HepG2 (cell line): Measurements from ENCODE around the gene PHTF2. TPM values are rescaled to one million over a fixed set of nuclear protein-coding genes. Genes with fewer than 3 reads are reported as not detected.
A peak's percentile ranks its signal among the peaks of the same experiment; 100 is the strongest.

Experiments used
- AGO1 ChIP-seq: fragments of 200-400 bp; formaldehyde crosslinking; IDR thresholded peaks from 2 replicates; pipeline ENCODE4 v1.6.1; 2017; ENCODE audit warnings: mild to moderate bottlenecking, low read depth, low read length, moderate library complexity; ENCODE audit not compliant: poor library complexity, severe bottlenecking
- ATF1 ChIP-seq: IDR thresholded peaks from 2 replicates; pipeline ENCODE4 v1.6.1; 2016; ENCODE audit warnings: mild to moderate bottlenecking, control low read depth
- HDAC2 ChIP-seq: sonication (generic); formaldehyde crosslinking; IDR thresholded peaks from 2 replicates; pipeline ENCODE4 v1.4.0; 2020; ENCODE audit warnings: missing genetic modification reagents
- IRX3 ChIP-seq: sonication (generic); formaldehyde crosslinking; IDR thresholded peaks from 2 replicates; pipeline ENCODE4 v1.8.1; 2023; ENCODE audit warnings: mild to moderate bottlenecking, low read depth, missing genetic modification reagents, borderline replicate concordance
- REPIN1 ChIP-seq: sonication (generic); formaldehyde crosslinking; IDR thresholded peaks from 2 replicates; pipeline ENCODE4 v1.8.0; 2022; ENCODE audit warnings: missing genetic modification reagents, low read depth, mild to moderate bottlenecking, borderline replicate concordance
- RFXAP ChIP-seq: sonication (generic); formaldehyde crosslinking; IDR thresholded peaks from 2 replicates; pipeline ENCODE4 v1.4.0; 2020; ENCODE audit warnings: missing genetic modification reagents, borderline replicate concordance
- SALL2 ChIP-seq: sonication (generic); formaldehyde crosslinking; IDR thresholded peaks from 2 replicates; pipeline ENCODE4 v1.8.1; 2023; ENCODE audit warnings: mild to moderate bottlenecking, missing genetic modification reagents, inconsistent platforms
- SNAI1 ChIP-seq: sonication (generic); formaldehyde crosslinking; IDR thresholded peaks from 2 replicates; pipeline ENCODE4 v1.5.0; 2020; ENCODE audit warnings: mild to moderate bottlenecking, missing genetic modification reagents, borderline replicate concordance
- SOX5 ChIP-seq: IDR thresholded peaks from 2 replicates; pipeline ENCODE4 v1.6.1; 2016; ENCODE audit warnings: borderline replicate concordance
- STAT6 ChIP-seq: sonication (generic); formaldehyde crosslinking; IDR thresholded peaks from 2 replicates; pipeline ENCODE4 v1.4.0; 2020; ENCODE audit warnings: missing genetic modification reagents, mild to moderate bottlenecking, borderline replicate concordance
- SYNCRIP ChIP-seq: fragments of 200-400 bp; formaldehyde crosslinking; IDR thresholded peaks from 2 replicates; pipeline ENCODE4 v1.6.1; 2018; ENCODE audit warnings: mild to moderate bottlenecking, low read depth, low read length; ENCODE audit not compliant: insufficient read depth
- TBX3 ChIP-seq: fragments of 450-650 bp; IDR thresholded peaks from 2 replicates; pipeline ENCODE4 v1.6.1; 2017; ENCODE audit warnings: antibody characterized with exemption, mild to moderate bottlenecking, inconsistent platforms, borderline replicate concordance
- THAP7 ChIP-seq: sonication (generic); formaldehyde crosslinking; IDR thresholded peaks from 2 replicates; pipeline ENCODE4 v1.8.1; 2023; ENCODE audit warnings: mild to moderate bottlenecking, missing genetic modification reagents
- ZNF142 ChIP-seq: sonication (generic); formaldehyde crosslinking; IDR thresholded peaks from 2 replicates; pipeline ENCODE4 v1.4.0; 2020; ENCODE audit warnings: missing genetic modification reagents
- ZNF292 ChIP-seq: sonication (generic); formaldehyde crosslinking; IDR thresholded peaks from 2 replicates; pipeline ENCODE4 v1.8.1; 2022; ENCODE audit warnings: mild to moderate bottlenecking, low read depth, missing genetic modification reagents, borderline replicate concordance
- ZNF546 ChIP-seq: sonication (generic); formaldehyde crosslinking; conservative IDR thresholded peaks from 2 replicates; pipeline ENCODE4 v1.8.1; 2023; ENCODE audit warnings: mild to moderate bottlenecking, missing genetic modification reagents
- ZNF776 ChIP-seq: sonication (generic); formaldehyde crosslinking; IDR thresholded peaks from 2 replicates; pipeline ENCODE4 v1.4.0; 2020; ENCODE audit warnings: mild to moderate bottlenecking, missing genetic modification reagents
- polyA plus RNA-seq, 8 experiments: library from polyadenylated mRNA; depleted of rRNA in 3 of 8; stranded (reverse) in 7 of 8; unstranded in 1 of 8; fragments of >200 nt; fragmentation: Illumina TruSeq in 4 of 8; extraction: Trizol in 4 of 8; gene quantifications; 2 replicates each; pipeline versions ENCODE4 v1.2.1 to v1.2.3, GENCODE V29; 2011 to 2016; ENCODE audit warnings: low read depth in 4 of 8, missing spikeins in 1 of 8, mixed read lengths in 1 of 8; ENCODE audit not compliant: insufficient read depth in 1 of 8
- total RNA-seq, 5 experiments: library from RNA; depleted of rRNA; stranded (reverse); fragments of >200 nt; fragmentation: Illumina TruSeq; extraction: Trizol; gene quantifications; 2 replicates each; pipeline ENCODE4 v1.2.3, GENCODE V29; 2016; ENCODE audit warnings: low read depth in 1 of 5
- TF ChIP-seq, protein P1 (sequence below): sonication (generic); formaldehyde crosslinking; IDR thresholded peaks from 2 replicates; pipeline ENCODE4 v1.4.0; 2020; ENCODE audit warnings: missing genetic modification reagents

PHTF2 gene
- total and polyA plus RNA-seq, 2 of the 13 experiments (the other 11 are each of a cell fraction or from before 2014, with no cell fraction given), result 7.4 to 10.2 TPM

GRCh38 chr7:77798394-77799077 is at the start of gene PHTF2, which contains the start of gene TMEM60 (continued):
- TF ChIP-seq ZNF292 (CRISPR knock-in tag), result 0 out of 2 replicates have a peak, but pooled peaks have one; percentile 14
- TF ChIP-seq ZNF142 (CRISPR knock-in tag), result peak; percentile 6; the same call in 1 of the 2 replicates
- TF ChIP-seq, protein P1, sequence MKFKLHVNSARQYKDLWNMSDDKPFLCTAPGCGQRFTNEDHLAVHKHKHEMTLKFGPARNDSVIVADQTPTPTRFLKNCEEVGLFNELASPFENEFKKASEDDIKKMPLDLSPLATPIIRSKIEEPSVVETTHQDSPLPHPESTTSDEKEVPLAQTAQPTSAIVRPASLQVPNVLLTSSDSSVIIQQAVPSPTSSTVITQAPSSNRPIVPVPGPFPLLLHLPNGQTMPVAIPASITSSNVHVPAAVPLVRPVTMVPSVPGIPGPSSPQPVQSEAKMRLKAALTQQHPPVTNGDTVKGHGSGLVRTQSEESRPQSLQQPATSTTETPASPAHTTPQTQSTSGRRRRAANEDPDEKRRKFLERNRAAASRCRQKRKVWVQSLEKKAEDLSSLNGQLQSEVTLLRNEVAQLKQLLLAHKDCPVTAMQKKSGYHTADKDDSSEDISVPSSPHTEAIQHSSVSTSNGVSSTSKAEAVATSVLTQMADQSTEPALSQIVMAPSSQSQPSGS (CRISPR knock-in tag), result peak; percentile 51; the same call in 1 of the 2 replicates
- TF ChIP-seq SOX5, result peak; percentile 28; the same call in 1 of the 2 replicates
- TF ChIP-seq RFXAP (CRISPR knock-in tag), result 0 out of 2 replicates have a peak, but pooled peaks have one; percentile 12
- 0 out of 2 replicates have a peak, but pooled peaks have one; percentile 21 for TF ChIP-seq TBX3
- TF ChIP-seq ZNF776 (CRISPR knock-in tag), result no peak
- peak; percentile 73 for TF ChIP-seq HDAC2 (CRISPR knock-in tag)
- TF ChIP-seq SALL2 (CRISPR knock-in tag), result no peak; the same call in 1 of the 2 replicates
- peak; percentile 15; the same call in 1 of the 2 replicates for TF ChIP-seq IRX3 (CRISPR knock-in tag)
- TF ChIP-seq ZNF546 (CRISPR knock-in tag), result no peak; the same call in 1 of the 2 replicates
- no peak for TF ChIP-seq SNAI1 (CRISPR knock-in tag)
- TF ChIP-seq SYNCRIP, result no peak
- 0 out of 2 replicates have a peak, but pooled peaks have one; percentile 43 for TF ChIP-seq THAP7 (CRISPR knock-in tag)
- peak; percentile 71 for TF ChIP-seq REPIN1 (CRISPR knock-in tag)
- peak; percentile 51 for TF ChIP-seq AGO1
- TF ChIP-seq ATF1, result peak; percentile 83
- no peak for TF ChIP-seq STAT6 (CRISPR knock-in tag)
